Activated CD4-positive, alpha-beta memory T cell treated with anti-CD3 and anti-CD28 coated beads for 36 hours (primary cell): ENCODE results near the gene MYF6. TPM values are rescaled to one million over a fixed set of nuclear protein-coding genes. Genes with fewer than 3 reads are reported as not detected.

Experiments used
- CTCF ChIA-PET: fragments of 350-600 bp; sonication (Branson Sonifier 250); formaldehyde crosslinking; loops from one replicate; lab custom pipeline; 2021; ENCODE audit warnings: antibody characterized with exemption, inconsistent platforms; lab: Charles Lee
- POLR2A ChIA-PET: fragments of 350-600 bp; sonication (Branson Sonifier 250); formaldehyde crosslinking; loops from one replicate; lab custom pipeline; 2021; ENCODE audit warnings: antibody characterized with exemption; lab: Charles Lee
- DNase-seq: peaks from one replicate; pipeline ENCODE4 v3.0.0-alpha.2; 2020
- H3K27ac Mint-ChIP-seq: one replicate; pipeline ENCODE4 v1.8.0; 2021; ENCODE audit warnings: mixed read lengths
- H3K27me3 Mint-ChIP-seq: one replicate; pipeline ENCODE4 v1.8.0; 2021; ENCODE audit warnings: mixed read lengths
- H3K36me3 Mint-ChIP-seq: one replicate; pipeline ENCODE4 v1.8.0; 2021; ENCODE audit warnings: mixed read lengths
- H3K4me1 Mint-ChIP-seq: one replicate; pipeline ENCODE4 v1.8.0; 2021; ENCODE audit warnings: low read depth, mixed read lengths
- H3K4me3 Mint-ChIP-seq: one replicate; pipeline ENCODE4 v1.8.0; 2021; ENCODE audit warnings: mild to moderate bottlenecking, mixed read lengths
- H3K9me3 Mint-ChIP-seq: one replicate; pipeline ENCODE4 v1.8.0; 2021; ENCODE audit warnings: mixed read lengths
- intact Hi-C: fragments of 100-400 bp; cut with micrococcal nuclease; formaldehyde crosslinking; loops from one replicate; pipeline ENCODE4 v1.15.1; 2023
- total RNA-seq, 2 experiments: library from RNA; stranded (reverse); gene quantifications; one replicate each; pipeline ENCODE4 v1.2.3, GENCODE V29; 2021

MYF6 gene
- total RNA-seq, 2 experiments from 2014 or later: not detected

DNA sequence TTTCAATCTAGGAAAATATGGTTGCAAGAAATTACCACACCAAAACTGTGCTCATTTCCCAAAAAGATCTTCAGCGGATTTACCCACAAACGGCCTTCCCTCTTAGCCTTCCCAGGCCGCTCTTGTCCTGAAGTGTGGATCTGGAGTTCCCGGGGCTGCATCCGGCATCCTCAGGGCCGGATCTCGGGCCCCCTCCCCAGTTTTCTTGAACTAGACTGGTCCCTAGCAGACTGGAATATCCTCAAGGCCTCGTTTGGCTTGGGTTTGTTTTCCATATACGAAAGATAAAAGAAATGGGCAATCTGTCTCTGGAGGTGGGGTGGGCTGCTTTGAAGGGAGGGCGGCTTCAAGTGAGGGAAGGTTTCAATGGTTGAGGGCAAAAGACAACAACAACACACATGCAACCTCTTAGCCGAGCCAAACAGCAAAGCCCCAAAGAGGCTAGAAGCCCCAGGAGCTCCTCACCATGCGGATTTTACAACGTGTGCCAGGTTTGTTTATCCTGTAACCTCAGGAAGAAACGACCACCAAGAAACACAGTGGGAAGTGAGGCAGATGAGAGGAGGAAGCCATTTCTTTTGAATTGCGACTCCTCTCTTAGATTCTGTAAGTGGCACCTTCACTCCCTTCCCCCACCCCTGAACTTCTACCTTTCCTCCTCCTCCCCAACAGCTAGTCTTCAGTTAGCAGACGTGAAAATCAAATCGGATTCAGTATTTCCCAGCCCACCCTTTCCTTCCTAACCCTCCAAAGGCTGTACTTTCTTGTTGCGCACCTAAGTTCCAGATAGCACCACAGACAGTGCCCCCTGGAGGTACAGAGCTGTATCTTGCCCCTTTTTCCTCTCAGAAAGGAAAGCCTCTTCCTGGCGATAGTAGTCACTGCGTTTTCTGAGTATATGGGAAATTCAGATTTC lies 2.6 kb downstream of the MYF6 start:
- CTCF ChIA-PET: no interaction called here
- H3K4me3 Mint-ChIP-seq: no peak overlapping the region
- H3K27ac Mint-ChIP-seq: no peak overlapping the region
- DNase-seq: no peak
- intact Hi-C loops: no loop called here
- H3K36me3 Mint-ChIP-seq: peaks cover 1% of the 10 kb centered on the region
- peaks cover 24% of the 10 kb centered on the region for H3K27me3 Mint-ChIP-seq
- POLR2A ChIA-PET: no interaction called here
- H3K4me1 Mint-ChIP-seq: no peaks in the 10 kb centered on the region
- H3K9me3 Mint-ChIP-seq: no peaks in the 10 kb centered on the region

DNA sequence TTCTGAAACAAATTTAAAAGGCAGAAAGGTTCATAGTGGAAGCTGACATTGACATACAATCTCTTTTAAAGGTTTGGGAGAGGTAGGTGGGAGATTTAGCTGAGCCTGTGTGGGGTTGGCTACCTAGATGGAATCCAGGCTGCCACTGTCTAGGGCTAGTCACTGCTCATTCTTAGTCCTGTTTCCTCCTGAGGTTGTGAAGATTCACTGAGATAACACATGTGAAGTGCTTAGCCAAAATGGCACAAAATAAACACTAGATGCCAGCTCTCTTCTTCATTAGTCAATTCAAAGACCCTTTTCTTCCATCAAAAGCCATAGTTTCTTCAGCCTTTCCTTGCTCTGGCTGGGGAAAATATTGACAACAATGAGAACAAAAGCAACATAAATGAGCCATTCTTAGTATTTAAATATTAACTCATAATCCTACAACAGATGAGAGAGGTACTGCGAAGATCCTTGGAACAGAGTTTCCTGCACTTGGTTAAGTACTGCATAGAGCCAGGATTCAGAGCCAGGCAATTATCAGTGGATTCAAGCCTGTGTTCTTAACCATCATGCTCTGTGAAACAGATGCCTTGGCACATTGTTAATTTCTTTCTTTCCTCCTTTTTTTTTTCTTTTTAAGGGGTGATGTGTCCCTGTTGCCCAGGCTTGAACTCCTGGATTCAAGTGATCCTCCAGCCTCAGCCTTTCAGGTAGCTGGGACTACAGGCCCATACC lies 3.5 kb downstream of the MYF6 start:
- H3K27ac Mint-ChIP-seq: no peak overlapping the region
- peaks cover 25% of the 10 kb centered on the region for H3K27me3 Mint-ChIP-seq
- no peak overlapping the region for H3K4me3 Mint-ChIP-seq
- H3K36me3 Mint-ChIP-seq: peaks cover 1% of the 10 kb centered on the region
- intact Hi-C loops: no loop called here
- DNase-seq: no peak
- ChIA-PET CTCF (interaction anchor here (0.8 kb wide), 1 partner anchor 40 kb away, joined by 4 read pairs; no protein-coding TSS in a partner anchor), POLR2A (no interaction called here)
- no peaks in the 10 kb centered on the region for H3K9me3 Mint-ChIP-seq
- H3K4me1 Mint-ChIP-seq: no peaks in the 10 kb centered on the region

- ChIA-PET CTCF (interaction anchor here (0.8 kb wide), 1 partner anchor 39 kb away, joined by 4 read pairs; no protein-coding TSS in a partner anchor), POLR2A (no interaction called here)
- Mint-ChIP-seq H3K36me3 (peaks cover 1% of the 10 kb centered on the region), H3K9me3 (no peaks in the 10 kb centered on the region), H3K4me3 (no peak overlapping the region), H3K27me3 (peaks cover 28% of the 10 kb centered on the region), H3K4me1 (no peaks in the 10 kb centered on the region), H3K27ac (no peak overlapping the region)
- no peak for DNase-seq
- intact Hi-C loops: no loop called here
These were observed 4.4 kb downstream of the MYF6 start for GRCh38 chr12:80711866-80712265.

- Mint-ChIP-seq H3K36me3 (peaks cover 1% of the 10 kb centered on the region), H3K9me3 (no peaks in the 10 kb centered on the region), H3K4me1 (no peaks in the 10 kb centered on the region), H3K27me3 (peaks cover 20% of the 10 kb centered on the region), H3K27ac (no peak overlapping the region), H3K4me3 (no peak overlapping the region)
- intact Hi-C loops: no loop called here
- no peak for DNase-seq
- ChIA-PET CTCF (interaction anchor here (0.6 kb wide), 1 partner anchor 1159 kb away, joined by 3 read pairs; no protein-coding TSS in a partner anchor), POLR2A (no interaction called here)
These were observed 5.4 kb downstream of the MYF6 start for GRCh38 chr12:80712866-80713265.

- POLR2A ChIA-PET: no interaction called here
- peaks cover under 1% of the 10 kb centered on the region for H3K36me3 Mint-ChIP-seq
- no peaks in the 10 kb centered on the region for H3K4me1 Mint-ChIP-seq
- DNase-seq: no peak
- H3K9me3 Mint-ChIP-seq: no peaks in the 10 kb centered on the region
- H3K27ac Mint-ChIP-seq: no peak overlapping the region
- peaks cover 19% of the 10 kb centered on the region for H3K27me3 Mint-ChIP-seq
- CTCF ChIA-PET: no interaction called here
- no peak overlapping the region for H3K4me3 Mint-ChIP-seq
- intact Hi-C loops: no loop called here
These were observed 6.0 kb downstream of the MYF6 start for GRCh38 chr12:80713419-80713818.

GRCh38 chr12:80714055-80714454 lies 6.6 kb downstream of the MYF6 start:
- CTCF ChIA-PET: no interaction called here
- no peaks in the 10 kb centered on the region for H3K36me3 Mint-ChIP-seq
- peaks cover 12% of the 10 kb centered on the region for H3K27me3 Mint-ChIP-seq
- DNase-seq: no peak
- POLR2A ChIA-PET: no interaction called here
- no peak overlapping the region for H3K4me3 Mint-ChIP-seq
- H3K27ac Mint-ChIP-seq: no peak overlapping the region
- intact Hi-C loops: no loop called here
- H3K9me3 Mint-ChIP-seq: no peaks in the 10 kb centered on the region
- no peaks in the 10 kb centered on the region for H3K4me1 Mint-ChIP-seq

DNA sequence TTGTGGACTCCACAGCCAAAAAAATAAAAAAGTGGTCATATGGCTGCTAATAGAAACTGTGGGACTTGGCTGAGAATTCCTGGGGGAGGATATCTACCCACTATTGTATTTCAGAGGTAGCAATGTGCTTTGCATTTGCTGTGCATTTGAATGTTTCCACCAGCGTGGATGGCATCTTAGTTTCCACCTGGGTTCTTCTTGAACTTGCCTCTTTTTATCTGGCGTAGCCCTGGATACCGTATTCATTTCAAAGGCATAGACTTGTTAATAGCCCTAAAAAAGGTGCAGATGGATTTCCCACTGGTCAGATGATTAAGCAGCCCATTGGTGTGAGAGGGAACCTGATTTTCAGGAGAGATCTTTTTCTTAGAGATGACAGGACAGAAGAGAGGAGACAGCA lies 7.4 kb downstream of the MYF6 start:
- Mint-ChIP-seq H3K36me3 (no peaks in the 10 kb centered on the region), H3K4me3 (no peak overlapping the region), H3K27me3 (peaks cover 10% of the 10 kb centered on the region), H3K4me1 (no peaks in the 10 kb centered on the region), H3K27ac (no peak overlapping the region), H3K9me3 (no peaks in the 10 kb centered on the region)
- no peak for DNase-seq
- POLR2A ChIA-PET: no interaction called here
- intact Hi-C loops: no loop called here
- CTCF ChIA-PET: no interaction called here

DNA sequence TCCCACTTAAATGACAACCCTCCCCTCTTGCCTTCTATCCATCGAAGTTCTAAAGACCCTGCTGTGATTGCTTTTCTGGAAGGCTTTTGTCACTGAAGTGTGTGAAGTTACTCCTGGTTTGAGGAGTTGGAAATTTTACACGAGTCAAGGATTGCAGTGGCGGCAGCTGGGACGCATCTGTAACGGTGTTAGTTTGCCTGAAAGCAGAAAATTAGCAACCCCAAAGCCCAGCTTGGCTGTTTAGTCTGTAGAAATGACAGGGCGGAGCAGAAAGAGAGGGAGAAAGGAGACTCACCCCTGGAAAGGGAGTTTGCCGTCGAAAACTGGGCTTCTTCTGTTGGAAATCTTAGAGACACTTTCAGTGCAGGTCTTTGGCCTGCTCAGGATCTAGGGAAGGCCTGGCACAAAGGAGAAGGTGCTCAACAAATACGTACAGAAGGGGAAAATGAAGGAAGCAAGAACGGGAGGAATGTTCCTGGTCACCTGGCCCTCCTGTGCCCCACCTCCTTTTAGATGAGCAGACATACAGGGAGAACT lies 8.3 kb downstream of the MYF6 start:
- intact Hi-C loops: no loop called here
- ChIA-PET CTCF (no interaction called here), POLR2A (no interaction called here)
- no peak overlapping the region for H3K4me3 Mint-ChIP-seq
- no peaks in the 10 kb centered on the region for H3K9me3 Mint-ChIP-seq
- H3K4me1 Mint-ChIP-seq: no peaks in the 10 kb centered on the region
- H3K27me3 Mint-ChIP-seq: peaks cover 8% of the 10 kb centered on the region
- no peak overlapping the region for H3K27ac Mint-ChIP-seq
- no peaks in the 10 kb centered on the region for H3K36me3 Mint-ChIP-seq
- DNase-seq: no peak

DNA sequence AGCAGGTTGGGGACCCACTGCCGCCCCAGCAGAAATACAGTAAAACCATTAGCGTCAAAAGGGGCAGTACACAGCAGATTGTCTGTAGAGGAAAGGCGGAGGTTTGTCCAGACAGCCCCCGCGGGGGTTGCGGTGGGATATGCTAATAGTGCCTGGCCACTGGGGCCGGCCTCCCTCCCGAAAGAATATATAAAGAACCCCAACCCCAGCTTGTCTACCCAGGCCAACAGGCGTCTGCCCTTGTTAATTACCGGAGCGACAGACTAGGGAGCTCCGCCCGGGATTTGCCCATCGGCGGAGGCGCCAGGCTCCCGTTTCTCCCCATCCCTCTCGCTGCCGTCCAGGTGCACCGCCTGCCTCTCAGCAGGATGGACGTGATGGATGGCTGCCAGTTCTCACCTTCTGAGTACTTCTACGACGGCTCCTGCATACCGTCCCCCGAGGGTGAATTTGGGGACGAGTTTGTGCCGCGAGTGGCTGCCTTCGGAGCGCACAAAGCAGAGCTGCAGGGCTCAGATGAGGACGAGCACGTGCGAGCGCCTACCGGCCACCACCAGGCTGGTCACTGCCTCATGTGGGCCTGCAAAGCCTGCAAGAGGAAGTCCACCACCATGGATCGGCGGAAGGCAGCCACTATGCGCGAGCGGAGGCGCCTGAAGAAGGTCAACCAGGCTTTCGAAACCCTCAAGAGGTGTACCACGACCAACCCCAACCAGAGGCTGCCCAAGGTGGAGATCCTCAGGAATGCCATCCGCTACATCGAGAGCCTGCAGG lies 9.4 kb downstream of the MYF6 start, which contains the start of gene MYF5:
TSS of gene MYF5 (plus strand) at position 217 of the 774 bp plus-strand sequence. CDS start at position 369, 152 bp downstream.
- ChIA-PET POLR2A (no interaction called here), CTCF (no interaction called here)
- peaks cover 8% of the 10 kb centered on the region for H3K27me3 Mint-ChIP-seq
- H3K27ac Mint-ChIP-seq: no peak within 1 kb of the TSS
- no peak for DNase-seq
- H3K4me3 Mint-ChIP-seq: no peak within 1 kb of the TSS
- H3K9me3 Mint-ChIP-seq: no peaks in the 10 kb centered on the region
- H3K4me1 Mint-ChIP-seq: no peaks in the 10 kb centered on the region
- intact Hi-C loops: no loop called here
- no peaks in the 10 kb centered on the region for H3K36me3 Mint-ChIP-seq

GRCh38 chr12:80717856-80718255 lies 10.4 kb downstream of the MYF6 start:
- DNase-seq: no peak
- H3K36me3 Mint-ChIP-seq: no peaks in the 10 kb centered on the region
- no peaks in the 10 kb centered on the region for H3K4me1 Mint-ChIP-seq
- no peak overlapping the region for H3K4me3 Mint-ChIP-seq
- intact Hi-C loops: no loop called here
- H3K27ac Mint-ChIP-seq: no peak overlapping the region
- ChIA-PET CTCF (no interaction called here), POLR2A (no interaction called here)
- peaks cover 8% of the 10 kb centered on the region for H3K27me3 Mint-ChIP-seq
- no peaks in the 10 kb centered on the region for H3K9me3 Mint-ChIP-seq

DNA sequence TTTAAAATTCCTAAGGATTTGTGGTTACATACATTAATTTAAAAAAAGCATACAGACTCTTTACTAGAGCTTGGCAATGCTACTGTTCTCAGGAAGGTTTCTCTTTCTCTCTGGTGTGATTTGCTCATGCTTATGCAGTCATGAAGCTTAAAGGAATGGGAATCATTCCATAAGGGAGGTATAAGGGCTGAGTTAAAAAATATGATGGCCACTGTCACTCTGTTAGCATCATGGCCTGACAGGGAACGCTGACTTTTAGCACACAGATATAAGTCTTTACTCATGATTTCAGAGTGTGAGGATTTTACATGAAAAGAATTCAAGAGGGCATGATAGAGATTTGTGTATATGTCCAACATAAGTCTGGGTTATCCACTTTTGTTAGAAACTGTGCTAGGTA lies 13.1 kb downstream of the MYF6 start:
- no peak for DNase-seq
- Mint-ChIP-seq H3K27ac (no peak overlapping the region), H3K36me3 (no peaks in the 10 kb centered on the region), H3K9me3 (no peaks in the 10 kb centered on the region), H3K4me3 (no peak overlapping the region), H3K4me1 (no peaks in the 10 kb centered on the region), H3K27me3 (peaks cover 3% of the 10 kb centered on the region)
- intact Hi-C loops: no loop called here
- POLR2A ChIA-PET: no interaction called here
- CTCF ChIA-PET: no interaction called here

DNA sequence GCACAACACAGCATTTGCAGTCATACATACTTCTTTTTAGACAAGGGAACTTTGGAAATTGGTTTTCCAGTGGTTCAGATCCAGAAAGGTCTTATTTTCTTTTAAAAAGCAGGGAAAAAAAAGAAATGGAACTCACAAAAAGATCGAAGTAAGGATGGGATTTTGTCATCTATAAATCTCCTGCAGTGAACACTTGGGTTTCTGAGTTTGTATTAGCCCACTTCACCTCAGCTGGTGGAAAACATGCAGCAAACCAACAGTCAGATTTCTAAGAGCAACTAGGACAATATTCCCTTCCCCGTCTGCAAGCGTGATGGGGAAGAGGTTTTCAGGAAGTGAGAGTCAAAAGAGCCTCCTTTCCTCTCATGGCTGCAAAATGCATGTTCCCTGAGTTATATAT lies 13.9 kb downstream of the MYF6 start:
- peaks cover 3% of the 10 kb centered on the region for H3K27me3 Mint-ChIP-seq
- no peak overlapping the region for H3K4me3 Mint-ChIP-seq
- H3K27ac Mint-ChIP-seq: no peak overlapping the region
- no peaks in the 10 kb centered on the region for H3K4me1 Mint-ChIP-seq
- ChIA-PET POLR2A (no interaction called here), CTCF (no interaction called here)
- H3K36me3 Mint-ChIP-seq: no peaks in the 10 kb centered on the region
- DNase-seq: no peak
- H3K9me3 Mint-ChIP-seq: no peaks in the 10 kb centered on the region
- intact Hi-C loops: no loop called here
